CD4-positive, CD25-positive, alpha-beta regulatory T cell (primary cell): Measurements from ENCODE around the gene PNMA1. TPM values are rescaled to one million over a fixed set of nuclear protein-coding genes. Genes with fewer than 3 reads are reported as not detected.
A peak's percentile ranks its signal among the peaks of the same experiment; 100 is the strongest.

Experiments used
- ATAC-seq, 2 donors: fragments of 150-1000 bp; cut with Tn5 transposase; one replicate each; pipeline ENCODE4 v1.10.0; 2021; ENCODE audit warnings: low read depth in 2 of 2, moderate number of reproducible peaks in 2 of 2, moderate library complexity in 1 of 2
- DNase-seq, 3 donors: peaks; one replicate each; pipeline versions ENCODE4 v3.0.0 to v3.0.0-alpha.2; 2012 to 2022; ENCODE audit warnings: mixed read lengths in 1 of 3
- H3K27ac ChIP-seq: one replicate; pipeline ENCODE4 v1.7.0; 2013; ENCODE audit warnings: mild to moderate bottlenecking, low read length; ENCODE audit not compliant: insufficient read depth, poor library complexity, severe bottlenecking
- H3K27me3 ChIP-seq: one replicate; pipeline ENCODE4 v1.7.0; 2013; ENCODE audit warnings: low read length; ENCODE audit not compliant: control insufficient read depth, insufficient read depth
- H3K36me3 ChIP-seq: one replicate; pipeline ENCODE4 v1.7.0; 2013; ENCODE audit warnings: mild to moderate bottlenecking, low read length, moderate library complexity; ENCODE audit not compliant: control insufficient read depth, insufficient read depth
- H3K4me1 ChIP-seq: 2 replicates; pipeline ENCODE4 v1.7.0; 2013; ENCODE audit warnings: mild to moderate bottlenecking, low read length; ENCODE audit not compliant: insufficient read depth, control insufficient read depth, poor library complexity, severe bottlenecking
- H3K4me3 ChIP-seq: one replicate; pipeline ENCODE4 v1.7.0; 2013; ENCODE audit warnings: low read depth, mild to moderate bottlenecking, low read length, moderate library complexity
- H3K9me3 ChIP-seq, 2 experiments: 1 replicate in 1 of 2; 2 replicates in 1 of 2; pipeline ENCODE4 v1.7.0; 2013; ENCODE audit warnings: low read length in 2 of 2, mild to moderate bottlenecking in 1 of 2, moderate library complexity in 1 of 2; ENCODE audit not compliant: control insufficient read depth in 2 of 2
- H3K27ac Mint-ChIP-seq, 3 donors: one replicate each; pipeline ENCODE4 v1.8.0; 2020 to 2022; ENCODE audit warnings: mild to moderate bottlenecking in 3 of 3, mixed read lengths in 3 of 3, moderate library complexity in 2 of 3
- H3K27me3 Mint-ChIP-seq: one replicate; pipeline ENCODE4 v1.8.0; 2022; ENCODE audit warnings: mild to moderate bottlenecking, mixed read lengths
- H3K36me3 Mint-ChIP-seq: one replicate; pipeline ENCODE4 v1.8.0; 2020; ENCODE audit warnings: mixed read lengths
- H3K4me1 Mint-ChIP-seq, 4 donors: one replicate each; pipeline ENCODE4 v1.8.0; 2020 to 2022; ENCODE audit warnings: mixed read lengths in 4 of 4, mild to moderate bottlenecking in 1 of 4
- H3K4me3 Mint-ChIP-seq, 4 donors: one replicate each; pipeline ENCODE4 v1.8.0; 2020 to 2022; ENCODE audit warnings: mild to moderate bottlenecking in 4 of 4, mixed read lengths in 4 of 4, moderate library complexity in 3 of 4
- H3K9me3 Mint-ChIP-seq, 7 donors: one replicate each; pipeline ENCODE4 v1.8.0; 2020 to 2022; ENCODE audit warnings: mixed read lengths in 7 of 7, mild to moderate bottlenecking in 3 of 7, moderate library complexity in 2 of 7
- polyA plus RNA-seq, 4 donors: library from polyadenylated mRNA; unstranded; fragments of 300-500 nt; fragmentation: Illumina TruSeq; gene quantifications; one replicate each; pipeline ENCODE4 v1.2.3, GENCODE V29; 2021
- total RNA-seq: library from RNA; stranded (reverse); gene quantifications from one replicate; pipeline ENCODE4 v1.2.3, GENCODE V29; 2022

The PNMA1 gene
- total and polyA plus RNA-seq, 5 donors from 2014 or later, result 42.6 to 54.1 (median 51.2) TPM

- Histone ChIP-seq H3K36me3 (no peaks in the 10 kb centered on the region), H3K4me1 (peaks cover 92% of the 10 kb centered on the region), H3K4me3 (no peak overlapping the region), H3K9me3 (no peaks in the 10 kb centered on the region), H3K27me3 (no peaks in the 10 kb centered on the region), H3K27ac (no peak overlapping the region)
- H3K27ac Mint-ChIP-seq, result peak overlapping the region in 2 of 3 donors; percentile 67 to 90
- H3K4me3 Mint-ChIP-seq, result peak overlapping the region in 2 of 4 donors; percentile 12 to 81
- no peaks in the 10 kb centered on the region for H3K9me3 Mint-ChIP-seq
- peaks cover 19 to 97% (median 79%) of the 10 kb centered on the region in 4 donors for H3K4me1 Mint-ChIP-seq
- H3K27me3 Mint-ChIP-seq, result no peaks in the 10 kb centered on the region
- DNase-seq, result no peak
- no peak for ATAC-seq
- H3K36me3 Mint-ChIP-seq, result no peaks in the 10 kb centered on the region
Observed at GRCh38 chr14:73747379-73748211, 33.4 kb upstream of the PNMA1 start.

- ATAC-seq (no peak), DNase-seq (no peak)
- Histone ChIP-seq H3K27ac (peak overlapping the region; percentile 18), H3K27me3 (no peaks in the 10 kb centered on the region), H3K36me3 (no peaks in the 10 kb centered on the region), H3K9me3 (no peaks in the 10 kb centered on the region), H3K4me1 (peaks cover 92% of the 10 kb centered on the region), H3K4me3 (no peak overlapping the region)
- Mint-ChIP-seq H3K27ac (peak overlapping the region; percentile 67 to 90 (median 85)), H3K27me3 (no peaks in the 10 kb centered on the region), H3K4me3 (peak overlapping the region; percentile 12 to 81 (median 56)), H3K4me1 (peaks cover 12 to 97% (median 77%) of the 10 kb centered on the region in 4 donors), H3K9me3 (no peaks in the 10 kb centered on the region), H3K36me3 (no peaks in the 10 kb centered on the region)
Observed at GRCh38 chr14:73746520-73747378, 32.6 kb upstream of the PNMA1 start.

GRCh38 chr14:73745571-73746519 is 31.7 kb upstream of the PNMA1 start:
- DNase-seq (no peak), ATAC-seq (no peak)
- H3K4me1 ChIP-seq, result peaks cover 92% of the 10 kb centered on the region
- H3K27ac Mint-ChIP-seq, result peak overlapping the region; percentile 52 to 93 (median 90)
- peak overlapping the region in 2 of 4 donors; percentile 78 to 90 for H3K4me3 Mint-ChIP-seq
- H3K36me3 ChIP-seq, result no peaks in the 10 kb centered on the region
- H3K27ac ChIP-seq, result peak overlapping the region; percentile 76
- no peaks in the 10 kb centered on the region for H3K9me3 ChIP-seq
- no peaks in the 10 kb centered on the region for H3K27me3 Mint-ChIP-seq
- H3K4me3 ChIP-seq, result no peak overlapping the region
- H3K4me1 Mint-ChIP-seq, result peaks cover 11 to 97% (median 75%) of the 10 kb centered on the region in 4 donors
- H3K27me3 ChIP-seq, result no peaks in the 10 kb centered on the region
- no peaks in the 10 kb centered on the region for H3K9me3 Mint-ChIP-seq
- H3K36me3 Mint-ChIP-seq, result no peaks in the 10 kb centered on the region

GRCh38 chr14:73744874-73745529 is 30.8 kb upstream of the PNMA1 start:
- Mint-ChIP-seq H3K27me3 (no peaks in the 10 kb centered on the region), H3K36me3 (no peaks in the 10 kb centered on the region), H3K4me1 (peaks cover 11 to 97% (median 71%) of the 10 kb centered on the region in 4 donors), H3K27ac (peak overlapping the region; percentile 90 to 99 (median 93)), H3K4me3 (peak overlapping the region; percentile 4 to 90 (median 80)), H3K9me3 (no peaks in the 10 kb centered on the region)
- ATAC-seq (peak; percentile 23), DNase-seq (no peak)
- H3K27ac ChIP-seq, result peak overlapping the region; percentile 76
- H3K4me1 ChIP-seq, result peaks cover 92% of the 10 kb centered on the region
- no peaks in the 10 kb centered on the region for H3K9me3 ChIP-seq
- H3K27me3 ChIP-seq, result no peaks in the 10 kb centered on the region
- peak overlapping the region; percentile 15 for H3K4me3 ChIP-seq
- H3K36me3 ChIP-seq, result no peaks in the 10 kb centered on the region

- H3K4me3 Mint-ChIP-seq, result peak overlapping the region; percentile 78 to 95 (median 86)
- H3K36me3 Mint-ChIP-seq, result no peaks in the 10 kb centered on the region
- Histone ChIP-seq H3K27me3 (no peaks in the 10 kb centered on the region), H3K36me3 (no peaks in the 10 kb centered on the region), H3K9me3 (no peaks in the 10 kb centered on the region), H3K4me3 (peak overlapping the region; percentile 67), H3K27ac (peak overlapping the region; percentile 76), H3K4me1 (peaks cover 90% of the 10 kb centered on the region)
- ATAC-seq (no peak), DNase-seq (no peak)
- peaks cover 11 to 94% (median 68%) of the 10 kb centered on the region in 4 donors for H3K4me1 Mint-ChIP-seq
- peak overlapping the region; percentile 90 to 99 (median 93) for H3K27ac Mint-ChIP-seq
- no peaks in the 10 kb centered on the region for H3K9me3 Mint-ChIP-seq
- no peaks in the 10 kb centered on the region for H3K27me3 Mint-ChIP-seq
Observed at GRCh38 chr14:73744175-73744867, 30.1 kb upstream of the PNMA1 start.

- H3K9me3 ChIP-seq, result no peaks in the 10 kb centered on the region
- no peaks in the 10 kb centered on the region for H3K9me3 Mint-ChIP-seq
- peaks cover 1% of the 10 kb centered on the region for H3K36me3 ChIP-seq
- H3K27ac Mint-ChIP-seq, result peak overlapping the region; percentile 90 to 99 (median 93)
- peak overlapping the region; percentile 67 for H3K4me3 ChIP-seq
- no peaks in the 10 kb centered on the region for H3K27me3 ChIP-seq
- peak overlapping the region; percentile 76 for H3K27ac ChIP-seq
- H3K27me3 Mint-ChIP-seq, result no peaks in the 10 kb centered on the region
- ATAC-seq (peak; percentile 68 to 75), DNase-seq (peak; percentile 32 to 77 (median 49))
- no peaks in the 10 kb centered on the region for H3K36me3 Mint-ChIP-seq
- peaks cover 6 to 88% (median 62%) of the 10 kb centered on the region in 4 donors for H3K4me1 Mint-ChIP-seq
- H3K4me1 ChIP-seq, result peaks cover 85% of the 10 kb centered on the region
- peak overlapping the region; percentile 78 to 95 (median 86) for H3K4me3 Mint-ChIP-seq
Observed at GRCh38 chr14:73743431-73743931, 29.3 kb upstream of the PNMA1 start.
